Measurements from ENCODE around the gene LKAAEAR1. TPM values are rescaled to one million over a fixed set of nuclear protein-coding genes. Genes with fewer than 3 reads are reported as not detected.

Gene LKAAEAR1
- total and polyA plus RNA-seq, 2 of the 13 experiments (the other 11 are each of a cell fraction or from before 2014, with no cell fraction given), result not detected

- TF ChIP-seq HIVEP1 (CRISPR knock-in tag; IDR thresholded peaks at IDR 0.05), result peak; percentile 20; the same call in 1 of the 2 replicates
- TF ChIP-seq GMEB1 (CRISPR knock-in tag; IDR thresholded peaks at IDR 0.05; ENCODE audit: borderline replicate concordance), result no peak
- no peak for TF ChIP-seq CBX2 (IDR thresholded peaks at IDR 0.05; ENCODE audit: low read depth, low read length)
- no peak for TF ChIP-seq CBX2 (CRISPR knock-in tag; IDR thresholded peaks at IDR 0.05; ENCODE audit: low read depth)
- TF ChIP-seq HNRNPUL1 (IDR thresholded peaks at IDR 0.05; ENCODE audit: low read depth, low read length), result no peak
- TF ChIP-seq ZNF224 (CRISPR knock-in tag; IDR thresholded peaks at IDR 0.05), result no peak
- TF ChIP-seq ZNF510 (CRISPR knock-in tag; IDR thresholded peaks at IDR 0.05; ENCODE audit: low read depth), result no peak
- TF ChIP-seq RAD21 (CRISPR knock-in tag; IDR thresholded peaks at IDR 0.05), result no peak
- no peak for TF ChIP-seq HMG20B (CRISPR knock-in tag; conservative IDR thresholded peaks at IDR 0.05)
- no peak for TF ChIP-seq FOSL1 (CRISPR knock-in tag; IDR thresholded peaks at IDR 0.05; ENCODE audit: borderline replicate concordance)
- TF ChIP-seq E2F2 (CRISPR knock-in tag; IDR thresholded peaks at IDR 0.05; ENCODE audit: borderline replicate concordance), result no peak
- no peak for TF ChIP-seq NBN (conservative IDR thresholded peaks at IDR 0.05)
- TF ChIP-seq FUBP1 (CRISPR knock-in tag; IDR thresholded peaks at IDR 0.05; ENCODE audit: borderline replicate concordance), result peak; percentile 97
- TF ChIP-seq CSRNP1 (CRISPR knock-in tag; IDR thresholded peaks at IDR 0.05), result no peak
- no peak for TF ChIP-seq REXO4 (CRISPR knock-in tag; IDR thresholded peaks at IDR 0.05; ENCODE audit: borderline replicate concordance)
- TF ChIP-seq U2AF1 (optimal IDR thresholded peaks at IDR 0.05; ENCODE audit: low read depth, low read length), result no peak
- TF ChIP-seq RFX3 (CRISPR knock-in tag; IDR thresholded peaks at IDR 0.05), result no peak
- TF ChIP-seq SALL1 (CRISPR knock-in tag; IDR thresholded peaks at IDR 0.05), result no peak
- no peak for TF ChIP-seq PHF21A (CRISPR knock-in tag; IDR thresholded peaks at IDR 0.05)
- TF ChIP-seq GATA4 (IDR thresholded peaks at IDR 0.05; ENCODE audit: borderline replicate concordance, low read depth), result no peak
Observed at GRCh38 chr20:64119681-64120341, 35.6 kb upstream of the LKAAEAR1 start (continued).

Data from HepG2 (cell line).